HepG2 (cell line): Measurements from ENCODE around the gene MRPS14. TPM values are rescaled to one million over a fixed set of nuclear protein-coding genes. Genes with fewer than 3 reads are reported as not detected.

ENCODE experiments used
- ASH2L ChIP-seq: fragments of 300-600, 200-600 bp; sonication (generic); IDR thresholded peaks from 2 replicates; pipeline ENCODE4 v1.7.0; 2017; ENCODE audit warnings: low read depth, mild to moderate bottlenecking, moderate library complexity, mixed read lengths, low read length; ENCODE audit not compliant: insufficient read length
- CERS6 ChIP-seq: sonication (generic); formaldehyde crosslinking; IDR thresholded peaks from 2 replicates; pipeline ENCODE4 v1.5.0; 2020; ENCODE audit warnings: missing genetic modification reagents
- DZIP1 ChIP-seq: sonication (generic); formaldehyde crosslinking; IDR thresholded peaks from 2 replicates; pipeline ENCODE4 v1.5.0; 2020; ENCODE audit warnings: mild to moderate bottlenecking, missing genetic modification reagents
- ELF3 ChIP-seq: IDR thresholded peaks from 2 replicates; pipeline ENCODE4 v1.6.1; 2016; ENCODE audit warnings: missing genetic modification reagents, missing compliant biosample characterization
- ERF ChIP-seq: IDR thresholded peaks from 2 replicates; pipeline ENCODE4 v1.6.1; 2018; ENCODE audit warnings: missing biosample characterization, missing genetic modification reagents
- FOXP4 ChIP-seq: sonication (generic); formaldehyde crosslinking; IDR thresholded peaks from 2 replicates; pipeline ENCODE4 v1.4.0; 2020; ENCODE audit warnings: missing genetic modification reagents
- KDM3A ChIP-seq: IDR thresholded peaks from 2 replicates; pipeline ENCODE4 v1.6.1; 2018; ENCODE audit warnings: low read depth, missing compliant biosample characterization
- KLF6 ChIP-seq: IDR thresholded peaks from 2 replicates; pipeline ENCODE4 v1.8.0; 2016; ENCODE audit warnings: missing biosample characterization, missing genetic modification reagents
- MATR3 ChIP-seq: sonication (generic); formaldehyde crosslinking; IDR thresholded peaks from 2 replicates; pipeline ENCODE4 v1.4.0; 2020; ENCODE audit warnings: missing genetic modification reagents
- NR2F1 ChIP-seq, 2 experiments: fragments of 450-650 bp in 1 of 2; formaldehyde crosslinking in 1 of 2; IDR thresholded peaks; 2 replicates each; pipeline versions ENCODE4 v1.5.0 to v1.6.1; 2016 to 2020; ENCODE audit warnings: mild to moderate bottlenecking in 1 of 2, missing compliant biosample characterization in 1 of 2, missing genetic modification reagents in 1 of 2, moderate library complexity in 1 of 2
- PHB2 ChIP-seq: fragments of 450-650 bp; IDR thresholded peaks from 2 replicates; pipeline ENCODE4 v1.6.1; 2018; ENCODE audit not compliant: partially characterized antibody
- ZBTB38 ChIP-seq: sonication (generic); formaldehyde crosslinking; IDR thresholded peaks from 2 replicates; pipeline ENCODE4 v1.5.1; 2020; ENCODE audit warnings: mild to moderate bottlenecking, missing genetic modification reagents
- ZNF101 ChIP-seq: sonication (generic); formaldehyde crosslinking; IDR thresholded peaks from 2 replicates; pipeline ENCODE4 v1.4.0; 2020; ENCODE audit warnings: mild to moderate bottlenecking, low read depth, missing genetic modification reagents, borderline replicate concordance
- ZNF251 ChIP-seq: sonication (generic); formaldehyde crosslinking; IDR thresholded peaks from 2 replicates; pipeline ENCODE4 v1.9.0; 2021; ENCODE audit warnings: mild to moderate bottlenecking, missing genetic modification reagents
- ZNF432 ChIP-seq: sonication (generic); formaldehyde crosslinking; IDR thresholded peaks from 2 replicates; pipeline ENCODE4 v1.5.0; 2020; ENCODE audit warnings: missing genetic modification reagents, mild to moderate bottlenecking, borderline replicate concordance
- ZNF44 ChIP-seq: sonication (generic); formaldehyde crosslinking; IDR thresholded peaks from 2 replicates; pipeline ENCODE4 v1.5.1; 2020; ENCODE audit warnings: mild to moderate bottlenecking, missing genetic modification reagents
- ZSCAN31 ChIP-seq: sonication (generic); formaldehyde crosslinking; IDR thresholded peaks from 2 replicates; pipeline ENCODE4 v1.5.0; 2020; ENCODE audit warnings: low read depth, mild to moderate bottlenecking, missing genetic modification reagents
- polyA plus RNA-seq, 8 experiments: library from polyadenylated mRNA; depleted of rRNA in 3 of 8; stranded (reverse) in 7 of 8; unstranded in 1 of 8; fragments of >200 nt; fragmentation: Illumina TruSeq in 4 of 8; extraction: Trizol in 4 of 8; gene quantifications; 2 replicates each; pipeline versions ENCODE4 v1.2.1 to v1.2.3, GENCODE V29; 2011 to 2016; ENCODE audit warnings: low read depth in 4 of 8, missing spikeins in 1 of 8, mixed read lengths in 1 of 8; ENCODE audit not compliant: insufficient read depth in 1 of 8
- total RNA-seq, 5 experiments: library from RNA; depleted of rRNA; stranded (reverse); fragments of >200 nt; fragmentation: Illumina TruSeq; extraction: Trizol; gene quantifications; 2 replicates each; pipeline ENCODE4 v1.2.3, GENCODE V29; 2016; ENCODE audit warnings: low read depth in 1 of 5
- TF ChIP-seq, protein P1 (sequence below): sonication (generic); formaldehyde crosslinking; IDR thresholded peaks from 2 replicates; pipeline ENCODE4 v1.4.0; 2020; ENCODE audit warnings: missing genetic modification reagents, mild to moderate bottlenecking, borderline replicate concordance
- TF ChIP-seq, protein P2 (sequence below): sonication (generic); formaldehyde crosslinking; IDR thresholded peaks from 2 replicates; pipeline ENCODE4 v1.4.0; 2020; ENCODE audit warnings: low read depth, mild to moderate bottlenecking, missing genetic modification reagents
- TF ChIP-seq, protein P3 (sequence below): IDR thresholded peaks from 2 replicates; pipeline ENCODE4 v1.6.1; 2016; ENCODE audit warnings: mild to moderate bottlenecking

MRPS14 gene
- total and polyA plus RNA-seq, 2 of the 13 experiments (the other 11 are each of a cell fraction or from before 2014, with no cell fraction given) = 36.6 to 43.2 TPM

DNA sequence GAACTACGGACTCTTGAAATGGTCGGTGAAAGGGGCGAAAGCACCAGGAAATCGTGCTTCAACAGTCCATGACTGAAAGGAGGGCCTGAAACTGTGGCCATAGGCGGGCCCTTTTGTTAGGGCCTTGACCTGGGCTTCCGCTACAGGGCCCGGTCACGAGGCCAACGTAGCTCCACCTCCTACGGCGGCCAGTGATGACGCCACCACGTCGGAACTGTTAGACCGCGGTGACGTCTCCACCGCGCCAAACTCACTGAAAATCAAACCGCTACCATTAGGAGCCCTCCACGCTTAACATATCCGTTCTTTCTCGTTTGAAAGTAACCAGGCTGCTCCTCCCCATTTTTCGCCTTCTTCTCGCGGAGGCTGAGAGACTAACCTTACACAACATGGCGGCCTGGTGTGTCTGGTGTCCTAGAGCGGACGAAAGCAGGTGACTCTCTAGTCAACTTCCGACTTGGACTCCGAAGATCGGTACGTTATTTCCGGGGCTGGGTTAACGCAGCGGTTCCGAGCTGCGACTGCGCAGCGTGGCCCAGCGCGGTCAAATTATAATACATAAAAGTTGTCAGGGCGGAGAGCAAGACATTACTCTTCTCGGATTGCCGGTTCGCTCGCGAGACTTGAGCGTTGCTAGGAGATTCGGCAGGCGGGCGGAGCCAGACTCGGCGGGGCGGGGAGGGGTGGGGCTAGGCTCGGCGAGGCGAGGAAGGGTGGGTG, 23.8 kb downstream of the MRPS14 start (continued):
- TF ChIP-seq ZNF432 = no peak
- TF ChIP-seq, protein P1, sequence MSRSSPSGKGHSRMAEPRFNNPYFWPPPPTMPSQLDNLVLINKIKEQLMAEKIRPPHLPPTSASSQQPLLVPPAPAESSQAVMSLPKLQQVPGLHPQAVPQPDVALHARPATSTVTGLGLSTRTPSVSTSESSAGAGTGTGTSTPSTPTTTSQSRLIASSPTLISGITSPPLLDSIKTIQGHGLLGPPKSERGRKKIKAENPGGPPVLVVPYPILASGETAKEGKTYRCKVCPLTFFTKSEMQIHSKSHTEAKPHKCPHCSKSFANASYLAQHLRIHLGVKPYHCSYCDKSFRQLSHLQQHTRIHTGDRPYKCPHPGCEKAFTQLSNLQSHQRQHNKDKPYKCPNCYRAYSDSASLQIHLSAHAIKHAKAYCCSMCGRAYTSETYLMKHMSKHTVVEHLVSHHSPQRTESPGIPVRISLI (CRISPR knock-in tag) = no peak; the same call in 1 of the 2 replicates
- TF ChIP-seq FOXP4 = no peak; the same call in 1 of the 2 replicates
- TF ChIP-seq NR2F1 (CRISPR knock-in tag; IDR thresholded peaks at IDR 0.05) = peak; percentile 51 to 77
- no peak for TF ChIP-seq ZSCAN31 (CRISPR knock-in tag)
- TF ChIP-seq DZIP1 = no peak
- peak; percentile 28 for TF ChIP-seq ZBTB38 (CRISPR knock-in tag)
- TF ChIP-seq, protein P2, sequence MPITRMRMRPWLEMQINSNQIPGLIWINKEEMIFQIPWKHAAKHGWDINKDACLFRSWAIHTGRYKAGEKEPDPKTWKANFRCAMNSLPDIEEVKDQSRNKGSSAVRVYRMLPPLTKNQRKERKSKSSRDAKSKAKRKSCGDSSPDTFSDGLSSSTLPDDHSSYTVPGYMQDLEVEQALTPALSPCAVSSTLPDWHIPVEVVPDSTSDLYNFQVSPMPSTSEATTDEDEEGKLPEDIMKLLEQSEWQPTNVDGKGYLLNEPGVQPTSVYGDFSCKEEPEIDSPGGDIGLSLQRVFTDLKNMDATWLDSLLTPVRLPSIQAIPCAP (CRISPR knock-in tag) = no peak
- TF ChIP-seq, protein P3, sequence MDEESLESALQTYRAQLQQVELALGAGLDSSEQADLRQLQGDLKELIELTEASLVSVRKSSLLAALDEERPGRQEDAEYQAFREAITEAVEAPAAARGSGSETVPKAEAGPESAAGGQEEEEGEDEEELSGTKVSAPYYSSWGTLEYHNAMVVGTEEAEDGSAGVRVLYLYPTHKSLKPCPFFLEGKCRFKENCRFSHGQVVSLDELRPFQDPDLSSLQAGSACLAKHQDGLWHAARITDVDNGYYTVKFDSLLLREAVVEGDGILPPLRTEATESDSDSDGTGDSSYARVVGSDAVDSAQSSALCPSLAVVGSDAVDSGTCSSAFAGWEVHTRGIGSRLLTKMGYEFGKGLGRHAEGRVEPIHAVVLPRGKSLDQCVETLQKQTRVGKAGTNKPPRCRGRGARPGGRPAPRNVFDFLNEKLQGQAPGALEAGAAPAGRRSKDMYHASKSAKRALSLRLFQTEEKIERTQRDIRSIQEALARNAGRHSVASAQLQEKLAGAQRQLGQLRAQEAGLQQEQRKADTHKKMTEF = peak; percentile 75
- TF ChIP-seq ZNF44 (CRISPR knock-in tag) = 0 out of 2 replicates have a peak, but pooled peaks have one; percentile 69
- no peak for TF ChIP-seq KLF6 (CRISPR knock-in tag)
- peak; percentile 70; the same call in 1 of the 2 replicates for TF ChIP-seq ELF3 (CRISPR knock-in tag)
- TF ChIP-seq PHB2 = no peak
- TF ChIP-seq ERF = peak; percentile 55; the same call in 1 of the 2 replicates
- TF ChIP-seq ZNF101 (CRISPR knock-in tag) = no peak
- peak; percentile 17 for TF ChIP-seq KDM3A (CRISPR knock-in tag)
- TF ChIP-seq ASH2L = peak; percentile 90
- TF ChIP-seq ZNF251 (CRISPR knock-in tag) = no peak
- no peak for TF ChIP-seq CERS6 (CRISPR knock-in tag)
- no peak for TF ChIP-seq MATR3 (CRISPR knock-in tag)
